NB4 (cell line): ENCODE measurements around the gene LRRTM4.

Experiments used
- DNase-seq: peaks from one replicate; pipeline ENCODE4 v3.0.0; 2010; ENCODE audit warnings: low read depth
- H3K4me3 ChIP-seq: one replicate; pipeline ENCODE4 v1.5.1; 2011; ENCODE audit warnings: mild to moderate bottlenecking, low read depth, low read length, moderate library complexity
- MYC ChIP-seq: IDR thresholded peaks from 2 replicates; pipeline ENCODE4 v1.6.1; 2011; ENCODE audit warnings: low read depth, low read length
- POLR2A ChIP-seq: IDR thresholded peaks from 2 replicates; pipeline ENCODE4 v1.6.1; 2011; ENCODE audit warnings: mild to moderate bottlenecking; ENCODE audit not compliant: insufficient read length; ENCODE audit errors: extremely low read depth
- TF ChIP-seq, protein P1 (sequence below): IDR thresholded peaks from 2 replicates; pipeline ENCODE4 v1.6.1; 2011; ENCODE audit warnings: low read depth, low read length
- TF ChIP-seq, protein P2 (sequence below): IDR thresholded peaks from one replicate; pipeline ENCODE4 v1.5.1; 2012; ENCODE audit warnings: low read depth, low read length

The LRRTM4 gene

DNA sequence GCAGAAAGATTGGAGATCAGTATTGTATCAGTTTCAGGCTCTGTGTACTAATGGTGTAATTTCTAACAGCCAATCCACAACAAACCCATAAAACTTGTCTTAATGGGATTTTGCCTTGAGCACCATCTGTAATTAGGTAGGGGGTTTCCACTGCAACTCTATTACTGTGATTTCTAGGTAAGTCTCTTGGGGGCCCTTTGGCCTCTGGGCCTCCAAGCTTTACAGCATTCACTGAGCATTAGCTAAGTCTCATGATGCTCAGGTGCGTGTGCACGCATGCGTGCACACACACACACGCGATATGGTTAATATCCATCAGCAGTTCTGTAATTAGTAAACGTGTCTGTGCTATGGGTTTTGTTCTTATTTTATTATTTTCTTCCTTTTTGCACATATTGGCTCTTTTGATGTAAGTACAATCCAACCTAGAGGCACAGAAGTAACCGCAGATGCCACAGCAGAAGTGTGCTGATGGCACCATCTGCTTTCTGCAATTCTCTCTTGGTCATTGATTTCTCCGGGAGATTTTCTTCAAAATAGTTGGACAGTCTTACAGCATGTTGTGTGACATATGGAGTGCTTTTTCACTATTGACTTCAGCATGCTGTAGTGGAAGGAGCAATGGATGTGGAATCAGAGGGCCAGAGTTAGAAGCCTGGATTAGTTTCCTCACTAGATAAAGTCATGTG lies 592.0 kb downstream of the LRRTM4 start:
- no peak for DNase-seq
- no peak overlapping the region for H3K4me3 ChIP-seq
- TF ChIP-seq, protein P1, sequence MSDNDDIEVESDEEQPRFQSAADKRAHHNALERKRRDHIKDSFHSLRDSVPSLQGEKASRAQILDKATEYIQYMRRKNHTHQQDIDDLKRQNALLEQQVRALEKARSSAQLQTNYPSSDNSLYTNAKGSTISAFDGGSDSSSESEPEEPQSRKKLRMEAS = no peak
- TF ChIP-seq POLR2A = no peak
- TF ChIP-seq, protein P2, sequence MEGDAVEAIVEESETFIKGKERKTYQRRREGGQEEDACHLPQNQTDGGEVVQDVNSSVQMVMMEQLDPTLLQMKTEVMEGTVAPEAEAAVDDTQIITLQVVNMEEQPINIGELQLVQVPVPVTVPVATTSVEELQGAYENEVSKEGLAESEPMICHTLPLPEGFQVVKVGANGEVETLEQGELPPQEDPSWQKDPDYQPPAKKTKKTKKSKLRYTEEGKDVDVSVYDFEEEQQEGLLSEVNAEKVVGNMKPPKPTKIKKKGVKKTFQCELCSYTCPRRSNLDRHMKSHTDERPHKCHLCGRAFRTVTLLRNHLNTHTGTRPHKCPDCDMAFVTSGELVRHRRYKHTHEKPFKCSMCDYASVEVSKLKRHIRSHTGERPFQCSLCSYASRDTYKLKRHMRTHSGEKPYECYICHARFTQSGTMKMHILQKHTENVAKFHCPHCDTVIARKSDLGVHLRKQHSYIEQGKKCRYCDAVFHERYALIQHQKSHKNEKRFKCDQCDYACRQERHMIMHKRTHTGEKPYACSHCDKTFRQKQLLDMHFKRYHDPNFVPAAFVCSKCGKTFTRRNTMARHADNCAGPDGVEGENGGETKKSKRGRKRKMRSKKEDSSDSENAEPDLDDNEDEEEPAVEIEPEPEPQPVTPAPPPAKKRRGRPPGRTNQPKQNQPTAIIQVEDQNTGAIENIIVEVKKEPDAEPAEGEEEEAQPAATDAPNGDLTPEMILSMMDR = no peak
- TF ChIP-seq MYC = no peak

GRCh38 chr2:76928026-76928425 lies 594.1 kb downstream of the LRRTM4 start:
- no peak overlapping the region for H3K4me3 ChIP-seq
- DNase-seq = no peak
- TF ChIP-seq, protein P2 = no peak
- TF ChIP-seq, protein P1 = no peak
- TF ChIP-seq MYC (no peak), POLR2A (no peak)

- no peak overlapping the region for H3K4me3 ChIP-seq
- DNase-seq = no peak
- TF ChIP-seq, protein P2 = no peak
- no peak for TF ChIP-seq POLR2A
- TF ChIP-seq, protein P1 = no peak
- no peak for TF ChIP-seq MYC
Measured at GRCh38 chr2:76921006-76921405, 601.2 kb downstream of the LRRTM4 start.

DNA sequence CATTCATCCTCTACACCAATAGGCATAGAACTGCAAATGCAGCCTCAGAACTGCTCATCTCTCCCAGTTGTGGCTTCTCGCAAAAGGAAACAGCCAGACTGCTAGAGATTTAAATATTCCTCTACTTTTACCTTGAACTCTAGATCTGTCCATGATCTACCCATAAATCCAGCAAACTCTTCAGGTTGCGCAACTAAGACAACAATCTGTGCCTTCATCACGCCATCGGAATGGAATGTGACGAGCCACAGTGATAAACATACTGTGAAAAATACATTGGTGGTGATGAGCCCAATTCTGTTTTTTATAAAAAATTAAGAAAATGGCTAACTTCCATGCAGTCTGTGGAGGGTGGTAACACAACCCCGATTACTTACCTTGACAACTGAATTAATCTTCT lies 626.7 kb downstream of the LRRTM4 start:
- H3K4me3 ChIP-seq = no peak overlapping the region
- no peak for DNase-seq
- TF ChIP-seq POLR2A (no peak), MYC (no peak)
- TF ChIP-seq, protein P1 = no peak
- TF ChIP-seq, protein P2 = no peak

DNA sequence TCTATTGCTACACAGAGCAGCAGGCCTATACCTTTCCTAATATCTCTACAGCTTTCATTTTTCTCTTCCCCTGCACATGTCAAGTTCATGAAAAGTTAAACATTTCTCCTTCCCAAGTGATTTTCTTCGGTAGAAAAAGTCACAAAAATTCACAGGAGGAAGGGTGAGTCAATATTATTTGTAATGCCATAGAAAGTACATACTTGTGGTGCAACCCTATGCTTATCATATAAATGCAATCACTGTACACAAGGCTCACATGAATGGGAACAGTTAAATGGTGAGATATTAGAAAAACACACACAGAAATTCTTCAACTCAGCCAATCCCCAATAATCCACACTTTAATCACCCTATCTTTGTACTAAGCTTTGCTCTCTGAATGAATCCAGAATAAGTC lies 651.6 kb downstream of the LRRTM4 start:
- TF ChIP-seq, protein P2 = no peak
- TF ChIP-seq POLR2A (no peak), MYC (no peak)
- no peak overlapping the region for H3K4me3 ChIP-seq
- no peak for DNase-seq

DNA sequence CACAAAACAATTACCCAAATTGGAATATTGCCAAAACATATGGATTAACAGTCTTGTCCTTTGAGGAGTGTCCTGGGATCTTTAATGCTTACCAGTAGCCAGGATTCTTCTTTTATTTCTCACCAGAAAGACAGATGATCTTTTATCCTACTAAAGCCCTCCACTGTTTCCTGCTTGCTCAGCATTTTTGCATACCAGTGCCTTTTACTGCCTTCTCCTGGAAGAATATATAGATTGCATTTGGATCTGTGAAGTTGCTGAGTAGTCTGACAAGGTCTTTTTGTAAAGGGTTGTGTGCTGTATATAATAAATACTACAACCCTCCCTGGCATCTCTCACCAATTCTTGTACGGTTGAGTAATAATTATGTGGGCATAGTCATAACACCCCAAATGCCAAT lies 652.2 kb downstream of the LRRTM4 start:
- TF ChIP-seq POLR2A (no peak), MYC (no peak)
- TF ChIP-seq, protein P1 = no peak
- no peak for DNase-seq

More for the DNA sequence above, 652.2 kb downstream of the LRRTM4 start:
- no peak overlapping the region for H3K4me3 ChIP-seq
